Parathyroid adenoma (tissue), 2 donors: ENCODE measurements around the gene KCNK15.

Source experiments
- H2AFZ ChIP-seq: fragments of 300-600 bp; sonication (generic); one replicate; pipeline ENCODE4 v1.7.0; 2017; ENCODE audit warnings: antibody characterized with exemption, mild to moderate bottlenecking
- H3K27ac ChIP-seq: fragments of 300-600 bp; sonication (generic); one replicate; pipeline ENCODE4 v1.7.0; 2017
- H3K27me3 ChIP-seq: fragments of 300-600 bp; sonication (generic); one replicate; pipeline ENCODE4 v1.7.0; 2017; ENCODE audit warnings: low read length; ENCODE audit not compliant: control insufficient read depth, insufficient read depth
- H3K36me3 ChIP-seq: fragments of 300-600 bp; sonication (generic); one replicate; pipeline ENCODE4 v1.7.0; 2017; ENCODE audit warnings: low read length; ENCODE audit not compliant: control insufficient read depth, insufficient read depth
- H3K4me1 ChIP-seq: fragments of 300-600 bp; sonication (generic); one replicate; pipeline ENCODE4 v1.7.0; 2017; ENCODE audit warnings: control low read depth
- H3K4me2 ChIP-seq: fragments of 300-600 bp; sonication (generic); one replicate; pipeline ENCODE4 v1.7.0; 2017; ENCODE audit warnings: low read length
- H3K4me3 ChIP-seq: fragments of 300-600 bp; sonication (generic); one replicate; pipeline ENCODE4 v1.7.0; 2017; ENCODE audit warnings: low read depth, low read length
- H3K79me2 ChIP-seq: fragments of 300-600 bp; sonication (generic); one replicate; pipeline ENCODE4 v1.7.0; 2017; ENCODE audit warnings: control low read depth
- H3K9ac ChIP-seq: fragments of 300-600 bp; sonication (generic); one replicate; pipeline ENCODE4 v1.7.0; 2017; ENCODE audit warnings: mild to moderate bottlenecking
- H3K9me3 ChIP-seq: fragments of 300-600 bp; sonication (generic); one replicate; pipeline ENCODE4 v1.7.0; 2017; ENCODE audit warnings: low read length; ENCODE audit not compliant: control insufficient read depth
- CTCF ChIP-seq: fragments of 300-600 bp; sonication (generic); IDR thresholded peaks from one replicate; pipeline ENCODE4 v1.7.0; 2017; ENCODE audit warnings: antibody characterized with exemption, mild to moderate bottlenecking
- donor health status: primary hyperparathyroidism.

The KCNK15 gene

GRCh38 chr20:44754554-44754953, 8.9 kb downstream of the KCNK15 start:
- H3K27ac ChIP-seq: no peak overlapping the region
- no peaks in the 10 kb centered on the region for H3K9me3 ChIP-seq
- no peaks in the 10 kb centered on the region for H3K79me2 ChIP-seq
- no peaks in the 10 kb centered on the region for H3K27me3 ChIP-seq
- no peak for TF ChIP-seq CTCF
- no peak overlapping the region for H3K4me2 ChIP-seq
- H2AFZ ChIP-seq: no peak overlapping the region
- H3K9ac ChIP-seq: no peak overlapping the region
- H3K4me3 ChIP-seq: no peak overlapping the region
- H3K4me1 ChIP-seq: no peaks in the 10 kb centered on the region
- H3K36me3 ChIP-seq: no peaks in the 10 kb centered on the region

- TF ChIP-seq CTCF: no peak
- Histone ChIP-seq H3K27ac (no peak overlapping the region), H3K4me3 (no peak overlapping the region), H3K27me3 (no peaks in the 10 kb centered on the region), H3K36me3 (no peaks in the 10 kb centered on the region), H3K4me2 (no peak overlapping the region), H3K4me1 (no peaks in the 10 kb centered on the region), H2AFZ (no peak overlapping the region), H3K9ac (no peak overlapping the region), H3K9me3 (no peaks in the 10 kb centered on the region), H3K79me2 (no peaks in the 10 kb centered on the region)
Measured at GRCh38 chr20:44756011-44756688, 10.5 kb downstream of the KCNK15 start.

GRCh38 chr20:44756956-44757355, 11.3 kb downstream of the KCNK15 start:
- Histone ChIP-seq H3K4me3 (no peak overlapping the region), H3K9me3 (no peaks in the 10 kb centered on the region), H3K27me3 (no peaks in the 10 kb centered on the region), H3K4me1 (no peaks in the 10 kb centered on the region), H3K4me2 (no peak overlapping the region), H3K36me3 (no peaks in the 10 kb centered on the region), H3K79me2 (no peaks in the 10 kb centered on the region), H2AFZ (no peak overlapping the region), H3K27ac (no peak overlapping the region), H3K9ac (no peak overlapping the region)
- no peak for TF ChIP-seq CTCF

GRCh38 chr20:44758247-44759101, 12.8 kb downstream of the KCNK15 start:
- no peaks in the 10 kb centered on the region for H3K27me3 ChIP-seq
- TF ChIP-seq CTCF: no peak

More at GRCh38 chr20:44758247-44759101, 12.8 kb downstream of the KCNK15 start:
- Histone ChIP-seq H3K9me3 (no peaks in the 10 kb centered on the region), H3K9ac (no peak overlapping the region), H3K4me3 (no peak overlapping the region), H3K79me2 (no peaks in the 10 kb centered on the region), H3K36me3 (no peaks in the 10 kb centered on the region), H3K4me2 (no peak overlapping the region), H2AFZ (no peak overlapping the region), H3K27ac (no peak overlapping the region), H3K4me1 (no peaks in the 10 kb centered on the region)
